ENCODE data around the gene TRIO. TPM values are rescaled to one million over a fixed set of nuclear protein-coding genes. Genes with fewer than 3 reads are reported as not detected.

TRIO gene
- total RNA-seq, 3 donors from 2014 or later (not counting 1 experiment from before 2014, with no cell fraction given) = 84.6 to 136 (median 94.3) TPM

DNA sequence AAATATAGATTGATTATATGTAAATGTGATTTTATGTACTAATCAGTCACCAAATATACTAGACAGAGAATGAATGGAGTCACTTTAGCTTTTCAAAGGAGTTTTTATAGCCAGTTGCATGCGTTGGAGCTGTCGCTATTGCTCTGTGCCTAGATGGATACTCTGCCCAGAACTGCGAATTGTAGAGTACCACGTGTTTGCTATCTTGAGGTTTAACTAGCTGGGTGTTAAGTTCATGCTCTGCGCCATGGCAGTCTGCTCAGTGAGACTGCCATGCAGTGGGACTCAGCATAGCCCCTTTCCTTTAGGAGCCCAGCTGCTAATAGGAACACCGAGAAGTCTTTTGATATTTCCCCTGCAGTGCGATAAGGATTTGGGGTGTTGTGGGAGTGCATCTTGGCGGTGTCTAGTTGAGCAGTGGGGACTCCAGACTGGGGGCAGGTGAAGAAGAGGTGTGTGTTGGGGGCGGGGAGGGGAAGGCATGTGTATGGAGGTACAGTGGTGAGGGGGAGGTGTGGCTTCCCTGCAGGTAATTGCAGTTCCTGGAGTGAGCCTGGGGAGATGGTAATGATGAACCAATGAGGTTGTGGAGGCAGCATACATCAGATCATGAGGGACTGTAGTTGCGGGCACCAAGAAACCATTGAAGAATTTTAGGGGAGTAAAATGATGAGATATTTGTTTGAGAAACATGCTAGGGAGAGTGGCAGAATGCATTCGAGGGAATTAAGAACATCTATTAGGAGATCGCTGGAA is 118.9 kb downstream of the TRIO start:
- intact Hi-C loops (cut with micrococcal nuclease) = loop anchor here (5.0 kb wide), 1 partner anchor 55 kb away; no protein-coding TSS in a partner anchor
- Histone ChIP-seq H3K36me3 (ENCODE audit: control insufficient read depth, insufficient read depth, low read length) (no peaks in the 10 kb centered on the region), H3K27me3 (ENCODE audit: control insufficient read depth, insufficient read depth, low read length) (no peaks in the 10 kb centered on the region), H3K4me3 (ENCODE audit: low read length) (no peak overlapping the region), H3K9me3 (ENCODE audit: control insufficient read depth, insufficient read depth, low read length) (no peaks in the 10 kb centered on the region), H3K4me1 (ENCODE audit: control insufficient read depth, insufficient read depth, low read length) (peaks cover 40% of the 10 kb centered on the region), H3K27ac (ENCODE audit: low read length) (no peak overlapping the region)
- Mint-ChIP-seq H3K36me3 (no peaks in the 10 kb centered on the region), H3K27me3 (ENCODE audit: low read depth in 2 of 2) (no peaks in the 10 kb centered on the region), H3K27ac (peak overlapping the region in 1 of 2 donors; percentile 71), H3K4me1 (peaks cover 48 to 56% of the 10 kb centered on the region in 2 donors), H3K9me3 (no peaks in the 10 kb centered on the region), H3K4me3 (no peak overlapping the region)
- TF ChIP-seq, protein P1, sequence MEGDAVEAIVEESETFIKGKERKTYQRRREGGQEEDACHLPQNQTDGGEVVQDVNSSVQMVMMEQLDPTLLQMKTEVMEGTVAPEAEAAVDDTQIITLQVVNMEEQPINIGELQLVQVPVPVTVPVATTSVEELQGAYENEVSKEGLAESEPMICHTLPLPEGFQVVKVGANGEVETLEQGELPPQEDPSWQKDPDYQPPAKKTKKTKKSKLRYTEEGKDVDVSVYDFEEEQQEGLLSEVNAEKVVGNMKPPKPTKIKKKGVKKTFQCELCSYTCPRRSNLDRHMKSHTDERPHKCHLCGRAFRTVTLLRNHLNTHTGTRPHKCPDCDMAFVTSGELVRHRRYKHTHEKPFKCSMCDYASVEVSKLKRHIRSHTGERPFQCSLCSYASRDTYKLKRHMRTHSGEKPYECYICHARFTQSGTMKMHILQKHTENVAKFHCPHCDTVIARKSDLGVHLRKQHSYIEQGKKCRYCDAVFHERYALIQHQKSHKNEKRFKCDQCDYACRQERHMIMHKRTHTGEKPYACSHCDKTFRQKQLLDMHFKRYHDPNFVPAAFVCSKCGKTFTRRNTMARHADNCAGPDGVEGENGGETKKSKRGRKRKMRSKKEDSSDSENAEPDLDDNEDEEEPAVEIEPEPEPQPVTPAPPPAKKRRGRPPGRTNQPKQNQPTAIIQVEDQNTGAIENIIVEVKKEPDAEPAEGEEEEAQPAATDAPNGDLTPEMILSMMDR (IDR thresholded peaks at IDR 0.05) = no peak
- no peak for DNase-seq
- ATAC-seq = peak; percentile 63 to 77 (median 73)
- WGBS (ENCODE audit: insufficient coverage) = 81% methylated on average over 12 of the region's 12 CpGs

DNA sequence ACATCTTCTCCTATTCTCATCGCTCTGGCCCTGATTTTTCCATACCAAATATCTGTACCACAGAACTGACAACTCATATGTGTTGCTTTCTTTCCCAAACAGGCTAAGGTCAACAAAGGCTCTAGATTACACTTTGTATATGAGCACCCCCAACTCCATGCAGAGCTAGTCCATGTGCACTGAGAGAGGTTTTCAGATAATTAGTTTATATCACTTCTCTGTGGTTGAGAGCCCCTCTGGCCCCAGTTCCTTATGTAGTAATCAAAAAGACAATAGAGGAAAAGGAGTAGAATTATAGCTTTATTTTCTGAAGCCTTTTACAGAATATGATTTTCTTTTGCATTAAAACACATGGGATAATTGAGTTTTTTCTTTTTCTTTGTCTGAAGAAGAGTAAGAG is 120.0 kb downstream of the TRIO start:
- no peaks in the 10 kb centered on the region for H3K9me3 ChIP-seq (ENCODE audit: control insufficient read depth, insufficient read depth, low read length)
- H3K4me1 ChIP-seq (ENCODE audit: control insufficient read depth, insufficient read depth, low read length) = peaks cover 31% of the 10 kb centered on the region
- ATAC-seq = no peak
- TF ChIP-seq, protein P1 (IDR thresholded peaks at IDR 0.05) = no peak
- Mint-ChIP-seq H3K4me1 (peaks cover 39 to 50% of the 10 kb centered on the region in 2 donors), H3K27ac (peak overlapping the region in 1 of 2 donors; percentile 1), H3K9me3 (no peaks in the 10 kb centered on the region), H3K36me3 (no peaks in the 10 kb centered on the region), H3K4me3 (no peak overlapping the region), H3K27me3 (ENCODE audit: low read depth in 2 of 2) (no peaks in the 10 kb centered on the region)
- intact Hi-C loops (cut with micrococcal nuclease) = loop anchor here (5.0 kb wide), 1 partner anchor 56 kb away; no protein-coding TSS in a partner anchor
- no peaks in the 10 kb centered on the region for H3K27me3 ChIP-seq (ENCODE audit: control insufficient read depth, insufficient read depth, low read length)
- no peak for DNase-seq
- no peak overlapping the region for H3K27ac ChIP-seq (ENCODE audit: low read length)
- H3K36me3 ChIP-seq (ENCODE audit: control insufficient read depth, insufficient read depth, low read length) = no peaks in the 10 kb centered on the region
- 93% methylated on average over 1 of the region's 1 CpG for WGBS (ENCODE audit: insufficient coverage)
- H3K4me3 ChIP-seq (ENCODE audit: low read length) = no peak overlapping the region

DNA sequence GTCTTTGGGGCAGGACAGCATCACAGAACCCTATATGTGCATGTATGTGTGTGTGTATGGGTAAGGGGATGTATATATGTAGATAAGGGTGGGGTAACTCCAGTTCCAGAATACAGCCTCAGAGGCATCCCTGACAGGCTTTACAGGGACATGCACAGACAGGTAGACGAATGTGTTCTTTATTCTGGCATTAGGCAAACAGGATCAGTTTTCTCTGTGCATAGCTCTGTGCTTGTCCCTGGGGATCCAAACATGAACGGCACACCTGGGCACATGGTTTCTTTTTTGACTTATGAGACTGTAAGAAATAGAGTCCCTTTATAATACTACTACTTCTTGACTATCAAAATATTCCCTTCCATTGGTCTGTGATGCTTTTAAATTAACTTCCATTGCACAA is 120.6 kb downstream of the TRIO start:
- H3K9me3 ChIP-seq (ENCODE audit: control insufficient read depth, insufficient read depth, low read length) = no peaks in the 10 kb centered on the region
- Mint-ChIP-seq H3K4me1 (peaks cover 33 to 50% of the 10 kb centered on the region in 2 donors), H3K27ac (peak overlapping the region in 1 of 2 donors; percentile 1), H3K9me3 (no peaks in the 10 kb centered on the region), H3K4me3 (no peak overlapping the region), H3K36me3 (no peaks in the 10 kb centered on the region), H3K27me3 (ENCODE audit: low read depth in 2 of 2) (no peaks in the 10 kb centered on the region)
- H3K27me3 ChIP-seq (ENCODE audit: control insufficient read depth, insufficient read depth, low read length) = no peaks in the 10 kb centered on the region
- ATAC-seq = no peak
- intact Hi-C loops (cut with micrococcal nuclease) = loop anchor here (2.0 to 5.0 kb wide), 2 partner anchors 56 to 119 kb away; no protein-coding TSS in a partner anchor
- WGBS (ENCODE audit: insufficient coverage) = 84% methylated on average over 1 of the region's 2 CpGs
- peaks cover 26% of the 10 kb centered on the region for H3K4me1 ChIP-seq (ENCODE audit: control insufficient read depth, insufficient read depth, low read length)
- no peak overlapping the region for H3K4me3 ChIP-seq (ENCODE audit: low read length)
- TF ChIP-seq, protein P1 (IDR thresholded peaks at IDR 0.05) = no peak
- H3K27ac ChIP-seq (ENCODE audit: low read length) = no peak overlapping the region
- DNase-seq = no peak
- no peaks in the 10 kb centered on the region for H3K36me3 ChIP-seq (ENCODE audit: control insufficient read depth, insufficient read depth, low read length)
